Stomach smooth muscle (tissue), 2 donors: Measurements from ENCODE around the gene RAPGEF5.

Experiments used
- H3K27ac ChIP-seq: one replicate; pipeline ENCODE4 v1.7.0; 2013; ENCODE audit warnings: mild to moderate bottlenecking, low read length, inconsistent platforms
- H3K27me3 ChIP-seq, 2 donors: one replicate each; pipeline ENCODE4 v1.7.0; 2013; ENCODE audit warnings: low read length in 2 of 2; ENCODE audit not compliant: insufficient read depth in 2 of 2, control insufficient read depth in 1 of 2
- H3K36me3 ChIP-seq, 2 donors: one replicate each; pipeline ENCODE4 v1.7.0; 2013; ENCODE audit warnings: low read length in 2 of 2; ENCODE audit not compliant: control insufficient read depth in 2 of 2, insufficient read depth in 2 of 2
- H3K4me1 ChIP-seq: one replicate; pipeline ENCODE4 v1.7.0; 2013; ENCODE audit warnings: low read length; ENCODE audit not compliant: control insufficient read depth, insufficient read depth
- H3K4me3 ChIP-seq, 2 donors: one replicate each; pipeline ENCODE4 v1.7.0; 2013; ENCODE audit warnings: low read length in 2 of 2
- H3K9ac ChIP-seq, 2 donors: one replicate each; pipeline ENCODE4 v1.7.0; 2013; ENCODE audit warnings: low read length in 2 of 2, mild to moderate bottlenecking in 1 of 2
- H3K9me3 ChIP-seq, 2 donors: one replicate each; pipeline ENCODE4 v1.7.0; 2013; ENCODE audit warnings: low read length in 2 of 2; ENCODE audit not compliant: control insufficient read depth in 2 of 2
- donor health status: healthy.
- donor health status: Pancreatic carcinoma.

Gene RAPGEF5

GRCh38 chr7:22240904-22241571 lies 115.9 kb downstream of the RAPGEF5 start:
- Histone ChIP-seq H3K27ac (no peak overlapping the region), H3K36me3 (no peaks in the 10 kb centered on the region), H3K27me3 (no peaks in the 10 kb centered on the region), H3K9me3 (peaks cover 0 to 1% of the 10 kb centered on the region in 2 donors), H3K4me1 (no peaks in the 10 kb centered on the region), H3K4me3 (no peak overlapping the region), H3K9ac (no peak overlapping the region)

GRCh38 chr7:22238354-22239311 lies 118.3 kb downstream of the RAPGEF5 start:
- Histone ChIP-seq H3K4me1 (no peaks in the 10 kb centered on the region), H3K4me3 (no peak overlapping the region), H3K36me3 (no peaks in the 10 kb centered on the region), H3K27ac (no peak overlapping the region), H3K9me3 (no peaks in the 10 kb centered on the region), H3K27me3 (no peaks in the 10 kb centered on the region), H3K9ac (no peak overlapping the region)

GRCh38 chr7:22235134-22235533 lies 121.8 kb downstream of the RAPGEF5 start:
- Histone ChIP-seq H3K9me3 (no peaks in the 10 kb centered on the region), H3K4me3 (no peak overlapping the region), H3K9ac (no peak overlapping the region), H3K27me3 (no peaks in the 10 kb centered on the region), H3K27ac (no peak overlapping the region), H3K4me1 (no peaks in the 10 kb centered on the region), H3K36me3 (no peaks in the 10 kb centered on the region)

- Histone ChIP-seq H3K4me3 (no peak overlapping the region), H3K27me3 (no peaks in the 10 kb centered on the region), H3K9me3 (no peaks in the 10 kb centered on the region), H3K27ac (no peak overlapping the region), H3K4me1 (no peaks in the 10 kb centered on the region), H3K36me3 (no peaks in the 10 kb centered on the region), H3K9ac (no peak overlapping the region)
Observed at GRCh38 chr7:22234227-22234626, 122.7 kb downstream of the RAPGEF5 start.

GRCh38 chr7:22231806-22232205 lies 125.1 kb downstream of the RAPGEF5 start:
- H3K36me3 ChIP-seq: no peaks in the 10 kb centered on the region
- no peaks in the 10 kb centered on the region for H3K9me3 ChIP-seq
- H3K9ac ChIP-seq: no peak overlapping the region
- no peak overlapping the region for H3K27ac ChIP-seq
- no peaks in the 10 kb centered on the region for H3K27me3 ChIP-seq
- no peak overlapping the region for H3K4me3 ChIP-seq
- H3K4me1 ChIP-seq: no peaks in the 10 kb centered on the region

- H3K9ac ChIP-seq: no peak overlapping the region
- H3K27me3 ChIP-seq: no peaks in the 10 kb centered on the region
- no peaks in the 10 kb centered on the region for H3K36me3 ChIP-seq
- H3K27ac ChIP-seq: no peak overlapping the region
- H3K4me1 ChIP-seq: no peaks in the 10 kb centered on the region
- H3K4me3 ChIP-seq: no peak overlapping the region
- no peaks in the 10 kb centered on the region for H3K9me3 ChIP-seq
Observed at GRCh38 chr7:22231141-22231540, 125.8 kb downstream of the RAPGEF5 start.

- Histone ChIP-seq H3K27ac (no peak overlapping the region), H3K27me3 (no peaks in the 10 kb centered on the region), H3K9ac (no peak overlapping the region), H3K36me3 (no peaks in the 10 kb centered on the region), H3K4me3 (no peak overlapping the region), H3K4me1 (no peaks in the 10 kb centered on the region), H3K9me3 (no peaks in the 10 kb centered on the region)
Observed at GRCh38 chr7:22230238-22230637, 126.7 kb downstream of the RAPGEF5 start.

GRCh38 chr7:22229148-22229547 lies 127.8 kb downstream of the RAPGEF5 start:
- Histone ChIP-seq H3K27me3 (no peaks in the 10 kb centered on the region), H3K36me3 (no peaks in the 10 kb centered on the region), H3K4me1 (no peaks in the 10 kb centered on the region)

GRCh38 chr7:22223807-22224206 lies 133.1 kb downstream of the RAPGEF5 start:
- Histone ChIP-seq H3K36me3 (no peaks in the 10 kb centered on the region), H3K9ac (no peak overlapping the region), H3K4me1 (no peaks in the 10 kb centered on the region), H3K9me3 (no peaks in the 10 kb centered on the region), H3K27me3 (no peaks in the 10 kb centered on the region), H3K27ac (no peak overlapping the region), H3K4me3 (no peak overlapping the region)

More at GRCh38 chr7:22229148-22229547, 127.8 kb downstream of the RAPGEF5 start:
- H3K4me3 ChIP-seq: no peak overlapping the region
- H3K27ac ChIP-seq: no peak overlapping the region
- H3K9ac ChIP-seq: no peak overlapping the region
- H3K9me3 ChIP-seq: no peaks in the 10 kb centered on the region

- Histone ChIP-seq H3K4me1 (no peaks in the 10 kb centered on the region), H3K27ac (no peak overlapping the region), H3K36me3 (no peaks in the 10 kb centered on the region), H3K9me3 (no peaks in the 10 kb centered on the region), H3K4me3 (no peak overlapping the region), H3K27me3 (no peaks in the 10 kb centered on the region), H3K9ac (no peak overlapping the region)
Observed at GRCh38 chr7:22220941-22221340, 136.0 kb downstream of the RAPGEF5 start.
